Mesenchymal stem cell (in vitro differentiated cells and primary cell): Measurements from ENCODE around the gene ACADL.

ENCODE experiments used
- DNase-seq: peaks from one replicate; pipeline ENCODE4 v3.0.0-alpha.2; 2013
- H2AFZ ChIP-seq: one replicate; pipeline ENCODE4 v1.6.1; 2013; ENCODE audit warnings: low read depth, mild to moderate bottlenecking, control low read depth, inconsistent platforms, low read length, moderate library complexity
- H2AK5ac ChIP-seq: 2 replicates; pipeline ENCODE4 v1.6.1; 2013; ENCODE audit warnings: low read length, moderate library complexity, mild to moderate bottlenecking, inconsistent platforms; ENCODE audit not compliant: severe bottlenecking
- H2BK120ac ChIP-seq: one replicate; pipeline ENCODE4 v1.6.1; 2013; ENCODE audit warnings: low read depth, mild to moderate bottlenecking, inconsistent platforms, low read length, moderate library complexity
- H2BK12ac ChIP-seq, 2 experiments: one replicate each; pipeline ENCODE4 v1.6.1; 2013; ENCODE audit warnings: inconsistent platforms in 2 of 2, low read length in 2 of 2, mild to moderate bottlenecking in 2 of 2, moderate library complexity in 2 of 2, control low read depth in 1 of 2
- H2BK15ac ChIP-seq: one replicate; pipeline ENCODE4 v1.6.1; 2013; ENCODE audit warnings: mild to moderate bottlenecking, low read depth, inconsistent platforms; ENCODE audit not compliant: poor library complexity, severe bottlenecking
- H2BK5ac ChIP-seq: 2 replicates; pipeline ENCODE4 v1.6.1; 2013; ENCODE audit warnings: low read depth, mild to moderate bottlenecking, low read length, control low read depth, inconsistent platforms; ENCODE audit not compliant: poor library complexity, severe bottlenecking
- H3K14ac ChIP-seq, 2 experiments: one replicate each; pipeline ENCODE4 v1.6.1; 2013; ENCODE audit warnings: inconsistent platforms in 2 of 2, low read length in 2 of 2, control low read depth in 1 of 2, mild to moderate bottlenecking in 1 of 2, moderate library complexity in 1 of 2
- H3K18ac ChIP-seq, 2 experiments: one replicate each; pipeline ENCODE4 v1.6.1; 2013; ENCODE audit warnings: inconsistent platforms in 2 of 2, low read length in 2 of 2, control low read depth in 1 of 2, low read depth in 1 of 2, mild to moderate bottlenecking in 1 of 2
- H3K23ac ChIP-seq, 2 experiments: one replicate each; pipeline ENCODE4 v1.6.1; 2013; ENCODE audit warnings: inconsistent platforms in 2 of 2, low read length in 2 of 2, mild to moderate bottlenecking in 2 of 2, moderate library complexity in 2 of 2, control low read depth in 1 of 2
- H3K27ac ChIP-seq: 2 replicates; pipeline ENCODE4 v1.5.1; 2013; ENCODE audit warnings: mild to moderate bottlenecking, moderate library complexity, low read length, control low read depth, inconsistent platforms; ENCODE audit not compliant: poor library complexity, severe bottlenecking
- H3K27me3 ChIP-seq, 2 experiments: 2 replicates each; pipeline versions ENCODE4 v1.6.1 to v1.7.0; 2013; ENCODE audit warnings: low read length in 2 of 2, mild to moderate bottlenecking in 2 of 2, moderate library complexity in 2 of 2, control low read depth in 1 of 2, inconsistent platforms in 1 of 2; ENCODE audit not compliant: control insufficient read depth in 1 of 2, insufficient read depth in 1 of 2
- H3K36me3 ChIP-seq, 2 experiments: 2 replicates each; pipeline versions ENCODE4 v1.6.1 to v1.7.0; 2013; ENCODE audit warnings: low read length in 2 of 2, control low read depth in 1 of 2, inconsistent platforms in 1 of 2, low read depth in 1 of 2, mild to moderate bottlenecking in 1 of 2; ENCODE audit not compliant: insufficient read depth in 2 of 2, control insufficient read depth in 1 of 2
- H3K4ac ChIP-seq, 2 experiments: one replicate each; pipeline ENCODE4 v1.6.1; 2013; ENCODE audit warnings: inconsistent platforms in 2 of 2, low read length in 2 of 2, mild to moderate bottlenecking in 2 of 2, moderate library complexity in 2 of 2, control low read depth in 1 of 2, low read depth in 1 of 2
- H3K4me1 ChIP-seq: 2 replicates; pipeline ENCODE4 v1.6.1; 2013; ENCODE audit warnings: low read depth, low read length, control low read depth; ENCODE audit not compliant: control insufficient read depth, insufficient read depth
- H3K4me2 ChIP-seq: 2 replicates; pipeline ENCODE4 v1.6.1; 2013; ENCODE audit warnings: low read length, mild to moderate bottlenecking, inconsistent platforms; ENCODE audit not compliant: poor library complexity, severe bottlenecking
- H3K4me3 ChIP-seq, 2 experiments: 2 replicates each; pipeline versions ENCODE4 v1.5.1 to v1.7.0; 2013; ENCODE audit warnings: low read length in 2 of 2, mild to moderate bottlenecking in 2 of 2, control low read depth in 1 of 2, low read depth in 1 of 2; ENCODE audit not compliant: insufficient read depth in 1 of 2
- H3K79me1 ChIP-seq: replicated peaks from 2 replicates; pipeline ENCODE4 v1.6.1; 2013; ENCODE audit warnings: mild to moderate bottlenecking, control low read depth, low read length, inconsistent platforms; ENCODE audit not compliant: poor library complexity, severe bottlenecking
- H3K9ac ChIP-seq: 2 replicates; pipeline ENCODE4 v1.7.0; 2013; ENCODE audit warnings: mild to moderate bottlenecking, low read length, moderate library complexity
- H3K9me3 ChIP-seq: 2 replicates; pipeline ENCODE4 v1.7.0; 2013; ENCODE audit warnings: mild to moderate bottlenecking, low read length; ENCODE audit not compliant: control insufficient read depth
- H4K8ac ChIP-seq: one replicate; pipeline ENCODE4 v1.6.1; 2013; ENCODE audit warnings: inconsistent platforms, mild to moderate bottlenecking, low read length, moderate library complexity
- H4K91ac ChIP-seq: one replicate; pipeline ENCODE4 v1.6.1; 2013; ENCODE audit warnings: mild to moderate bottlenecking, low read length, inconsistent platforms
- WGBS: methylation state at CpG from one replicate; pipeline ENCODE4 v1.1.7; 2013; ENCODE audit warnings: mixed read lengths; 5-methylcytosine and 5-hydroxymethylcytosine counted together

ACADL gene

GRCh38 chr2:210170196-210170445, 55.1 kb downstream of the ACADL start:
- peak overlapping the region; percentile 98 for H3K9ac ChIP-seq
- peak overlapping the region; percentile 58 to 82 for H3K4me3 ChIP-seq
- H2BK120ac ChIP-seq: peak overlapping the region; percentile 49
- peak overlapping the region; percentile 95 for H2BK5ac ChIP-seq
- H2AK5ac ChIP-seq: no peak overlapping the region
- H3K23ac ChIP-seq: no peak overlapping the region
- no peak overlapping the region for H3K14ac ChIP-seq
- DNase-seq: no peak
- H3K9me3 ChIP-seq: no peaks in the 10 kb centered on the region
- H2AFZ ChIP-seq: no peak overlapping the region
- H4K91ac ChIP-seq: no peak overlapping the region
- H3K4me2 ChIP-seq: peak overlapping the region; percentile 74
- no peaks in the 10 kb centered on the region for H3K4me1 ChIP-seq
- WGBS: 0% methylated on average over 6 of the region's 6 CpGs
- H3K27me3 ChIP-seq: no peaks in the 10 kb centered on the region
- H3K18ac ChIP-seq: peak overlapping the region; percentile 37 to 84
- H3K36me3 ChIP-seq: no peaks in the 10 kb centered on the region
- H3K4ac ChIP-seq: peak overlapping the region in 1 of 2 experiments; percentile 73
- no peak overlapping the region for H4K8ac ChIP-seq
- H2BK12ac ChIP-seq: no peak overlapping the region
- H3K79me1 ChIP-seq: peaks cover 2% of the 10 kb centered on the region
- H2BK15ac ChIP-seq: no peak overlapping the region
- H3K27ac ChIP-seq: peak overlapping the region; percentile 97

DNA sequence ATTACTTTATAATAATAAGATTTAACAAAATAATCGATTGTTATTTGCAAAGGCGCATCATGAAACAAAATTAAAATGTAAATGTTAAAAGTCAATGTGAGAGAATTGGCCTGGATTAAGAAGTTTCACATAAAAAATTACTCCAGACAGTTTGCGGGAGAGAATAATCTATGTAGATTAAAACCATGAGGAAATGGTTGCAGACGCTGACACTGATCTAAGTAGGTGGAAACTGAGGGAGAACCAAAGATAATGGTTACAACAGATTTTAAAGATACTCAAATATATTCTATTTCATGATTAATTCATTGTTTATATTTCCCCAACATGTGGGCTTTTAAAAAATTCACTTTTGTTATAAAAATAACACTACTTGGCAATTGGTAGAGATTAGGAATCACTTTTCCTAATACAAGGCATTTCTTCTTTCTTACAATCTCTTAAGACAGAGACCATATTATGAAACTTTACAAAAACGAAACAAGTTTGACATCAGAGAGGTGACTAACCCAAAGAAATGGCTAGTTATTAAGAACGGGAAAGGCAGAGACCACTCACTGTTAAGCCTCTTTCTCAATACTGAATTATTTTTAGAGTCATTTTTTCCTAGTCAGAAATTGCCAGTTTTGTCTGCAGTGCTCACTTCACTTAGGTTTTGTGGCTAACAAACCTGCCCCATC, 55.6 kb downstream of the ACADL start:
- Histone ChIP-seq H2AFZ (no peak overlapping the region), H3K4ac (no peak overlapping the region), H3K4me2 (peak overlapping the region; percentile 74), H3K9me3 (no peaks in the 10 kb centered on the region), H3K36me3 (no peaks in the 10 kb centered on the region), H4K91ac (no peak overlapping the region), H3K23ac (no peak overlapping the region), H3K9ac (peak overlapping the region; percentile 98), H2BK5ac (peak overlapping the region; percentile 95), H2AK5ac (no peak overlapping the region), H3K18ac (peak overlapping the region; percentile 37 to 84), H3K4me3 (peak overlapping the region in 1 of 2 experiments; percentile 82), H2BK120ac (peak overlapping the region; percentile 49), H2BK12ac (no peak overlapping the region), H3K4me1 (no peaks in the 10 kb centered on the region), H3K14ac (no peak overlapping the region), H3K79me1 (peaks cover 2% of the 10 kb centered on the region), H4K8ac (no peak overlapping the region), H2BK15ac (no peak overlapping the region), H3K27me3 (no peaks in the 10 kb centered on the region), H3K27ac (peak overlapping the region; percentile 97)
- 47% methylated on average over 5 of the region's 6 CpGs for WGBS
- DNase-seq: peak; percentile 93

- Histone ChIP-seq H3K18ac (no peak overlapping the region), H3K27me3 (no peaks in the 10 kb centered on the region), H3K4me3 (no peak overlapping the region), H2BK15ac (no peak overlapping the region), H3K36me3 (no peaks in the 10 kb centered on the region), H2AK5ac (no peak overlapping the region), H3K9ac (peak overlapping the region; percentile 98), H3K79me1 (peaks cover 2% of the 10 kb centered on the region), H2BK5ac (no peak overlapping the region), H2BK12ac (no peak overlapping the region), H4K91ac (no peak overlapping the region), H3K14ac (no peak overlapping the region), H3K4me2 (no peak overlapping the region), H3K4ac (no peak overlapping the region), H4K8ac (no peak overlapping the region), H2AFZ (no peak overlapping the region), H3K23ac (no peak overlapping the region), H3K9me3 (no peaks in the 10 kb centered on the region), H2BK120ac (no peak overlapping the region), H3K4me1 (no peaks in the 10 kb centered on the region), H3K27ac (no peak overlapping the region)
- WGBS: no CpG with 5 or more reads among the region's 1 CpG
- no peak for DNase-seq
These were observed 58.0 kb downstream of the ACADL start for GRCh38 chr2:210167227-210167626.

DNA sequence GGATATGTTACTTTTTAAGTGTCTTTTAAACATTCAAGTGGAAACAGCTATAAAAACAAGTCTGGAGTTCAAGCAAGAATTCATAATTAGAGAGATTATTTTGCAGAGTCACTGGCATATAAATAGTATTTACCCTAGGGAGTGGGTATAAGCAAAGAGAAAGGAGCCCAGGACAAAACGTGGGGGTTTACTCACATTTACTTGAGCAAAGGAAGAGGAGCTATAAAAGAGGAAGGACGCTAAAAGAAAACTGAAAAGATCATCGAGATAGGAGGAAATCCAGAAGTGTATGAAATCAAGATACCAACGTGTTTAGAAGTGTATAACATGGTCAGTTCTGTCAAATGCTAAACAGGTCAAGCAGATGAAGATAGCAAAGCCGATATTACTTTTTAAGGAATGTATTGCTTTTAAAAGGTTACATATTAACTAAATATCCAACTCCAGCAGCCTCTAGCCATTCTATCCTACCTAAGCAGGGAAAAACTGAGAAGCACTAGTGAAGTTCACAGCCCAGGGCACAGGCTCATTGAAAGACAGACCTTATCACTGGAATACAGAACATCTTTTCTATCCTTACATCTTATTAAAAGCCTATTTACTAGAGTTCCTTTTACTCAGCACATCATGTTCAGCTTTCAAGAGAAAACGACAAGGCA, 62.7 kb downstream of the ACADL start:
- Histone ChIP-seq H4K91ac (no peak overlapping the region), H3K4me3 (no peak overlapping the region), H3K79me1 (peaks cover 8% of the 10 kb centered on the region), H3K4me1 (no peaks in the 10 kb centered on the region), H2BK120ac (no peak overlapping the region), H3K23ac (no peak overlapping the region), H2AK5ac (no peak overlapping the region), H2AFZ (no peak overlapping the region), H3K36me3 (no peaks in the 10 kb centered on the region), H3K27ac (peak overlapping the region; percentile 51), H2BK5ac (no peak overlapping the region), H3K4ac (no peak overlapping the region), H3K9me3 (no peaks in the 10 kb centered on the region), H3K14ac (no peak overlapping the region), H3K4me2 (peak overlapping the region; percentile 43), H2BK15ac (no peak overlapping the region), H3K27me3 (no peaks in the 10 kb centered on the region), H3K9ac (no peak overlapping the region), H3K18ac (no peak overlapping the region), H4K8ac (no peak overlapping the region), H2BK12ac (no peak overlapping the region)
- WGBS: 38% methylated on average over 4 of the region's 6 CpGs
- DNase-seq: no peak
